Measurements from ENCODE around the gene PHKB. TPM values are rescaled to one million over a fixed set of nuclear protein-coding genes. Genes with fewer than 3 reads are reported as not detected.

Gene PHKB
- total RNA-seq, 1 experiment from 2014 or later: 83.4 TPM

DNA sequence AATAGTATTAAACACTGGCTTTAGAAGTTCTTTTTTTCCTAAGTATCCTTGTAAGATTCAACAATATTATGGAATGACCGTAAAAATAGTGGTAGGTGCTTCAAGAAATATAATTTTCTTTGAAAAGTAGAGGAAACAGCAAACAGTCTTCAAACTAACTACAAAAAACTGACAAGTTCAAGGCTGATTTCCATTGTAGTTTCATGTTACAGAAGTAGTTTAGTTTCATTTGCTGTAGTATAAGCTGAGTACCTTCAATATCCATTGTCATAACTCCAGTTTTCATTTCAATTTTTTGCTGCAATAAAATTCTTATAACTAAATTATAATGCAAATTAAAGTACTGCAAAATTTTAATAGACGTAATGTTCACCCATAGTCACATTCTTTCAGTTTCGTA lies 19.3 kb downstream of the PHKB start:
- intact Hi-C loops (cut with micrococcal nuclease; ENCODE audit: unreplicated experiment): no loop called here
- no peak for DNase-seq
- Mint-ChIP-seq H3K27ac (ENCODE audit: unreplicated experiment) (no peak overlapping the region), H3K36me3 (ENCODE audit: insufficient read depth, unreplicated experiment) (no peaks in the 10 kb centered on the region), H3K4me1 (ENCODE audit: low read depth, unreplicated experiment) (no peaks in the 10 kb centered on the region), H3K27me3 (ENCODE audit: unreplicated experiment) (no peaks in the 10 kb centered on the region), H3K4me3 (ENCODE audit: low read depth, unreplicated experiment) (no peak overlapping the region), H3K9me3 (ENCODE audit: low read depth, unreplicated experiment) (peaks cover 2% of the 10 kb centered on the region)
- CTCF ChIA-PET: no interaction called here
- no TSS peak for BruUV-seq (replicated peaks)
- TF ChIP-seq, protein P1, sequence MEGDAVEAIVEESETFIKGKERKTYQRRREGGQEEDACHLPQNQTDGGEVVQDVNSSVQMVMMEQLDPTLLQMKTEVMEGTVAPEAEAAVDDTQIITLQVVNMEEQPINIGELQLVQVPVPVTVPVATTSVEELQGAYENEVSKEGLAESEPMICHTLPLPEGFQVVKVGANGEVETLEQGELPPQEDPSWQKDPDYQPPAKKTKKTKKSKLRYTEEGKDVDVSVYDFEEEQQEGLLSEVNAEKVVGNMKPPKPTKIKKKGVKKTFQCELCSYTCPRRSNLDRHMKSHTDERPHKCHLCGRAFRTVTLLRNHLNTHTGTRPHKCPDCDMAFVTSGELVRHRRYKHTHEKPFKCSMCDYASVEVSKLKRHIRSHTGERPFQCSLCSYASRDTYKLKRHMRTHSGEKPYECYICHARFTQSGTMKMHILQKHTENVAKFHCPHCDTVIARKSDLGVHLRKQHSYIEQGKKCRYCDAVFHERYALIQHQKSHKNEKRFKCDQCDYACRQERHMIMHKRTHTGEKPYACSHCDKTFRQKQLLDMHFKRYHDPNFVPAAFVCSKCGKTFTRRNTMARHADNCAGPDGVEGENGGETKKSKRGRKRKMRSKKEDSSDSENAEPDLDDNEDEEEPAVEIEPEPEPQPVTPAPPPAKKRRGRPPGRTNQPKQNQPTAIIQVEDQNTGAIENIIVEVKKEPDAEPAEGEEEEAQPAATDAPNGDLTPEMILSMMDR (IDR thresholded peaks at IDR 0.05; ENCODE audit: unreplicated experiment): no peak

DNA sequence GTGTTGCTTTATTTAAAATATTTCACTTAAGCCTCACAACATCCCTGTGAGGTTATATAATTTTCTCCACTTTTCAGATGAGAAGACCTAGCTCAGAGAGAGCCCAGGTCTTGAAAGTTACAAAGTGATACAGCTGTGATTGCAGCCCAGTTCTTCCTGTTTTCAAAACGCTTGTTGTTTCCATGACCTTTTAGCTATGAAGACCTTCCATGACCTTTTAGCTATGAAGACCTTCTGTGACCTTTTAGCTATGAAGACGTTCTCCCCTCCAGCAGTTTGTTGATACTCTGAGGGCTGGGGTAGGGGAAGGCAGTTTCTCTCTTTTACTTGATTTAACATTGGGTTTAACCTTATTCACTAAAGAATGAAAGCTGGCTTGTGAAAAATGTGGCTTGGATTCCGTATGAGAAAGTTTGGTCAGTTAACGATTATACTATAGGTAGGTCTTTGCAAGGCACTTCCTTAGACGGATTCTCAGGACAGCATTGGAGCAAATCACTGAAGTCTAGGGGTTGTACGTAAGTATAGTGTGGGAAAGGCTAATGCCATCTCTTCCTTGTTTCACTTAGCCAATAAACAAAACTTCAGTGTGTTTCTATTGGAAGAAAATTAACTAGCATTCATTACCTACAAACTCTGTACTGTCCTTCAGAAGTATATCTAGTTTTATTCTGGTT lies 20.7 kb downstream of the PHKB start:
- no peak overlapping the region for H3K27ac Mint-ChIP-seq (ENCODE audit: unreplicated experiment)
- intact Hi-C loops (cut with micrococcal nuclease; ENCODE audit: unreplicated experiment): no loop called here
- H3K36me3 Mint-ChIP-seq (ENCODE audit: insufficient read depth, unreplicated experiment): no peaks in the 10 kb centered on the region
- H3K27me3 Mint-ChIP-seq (ENCODE audit: unreplicated experiment): no peaks in the 10 kb centered on the region
- no peaks in the 10 kb centered on the region for H3K4me1 Mint-ChIP-seq (ENCODE audit: low read depth, unreplicated experiment)
- no peak overlapping the region for H3K4me3 Mint-ChIP-seq (ENCODE audit: low read depth, unreplicated experiment)
- DNase-seq: no peak
- CTCF ChIA-PET: no interaction called here
- BruUV-seq (replicated peaks): no TSS peak
- TF ChIP-seq, protein P1 (IDR thresholded peaks at IDR 0.05; ENCODE audit: unreplicated experiment): no peak
- H3K9me3 Mint-ChIP-seq (ENCODE audit: low read depth, unreplicated experiment): peaks cover 2% of the 10 kb centered on the region

DNA sequence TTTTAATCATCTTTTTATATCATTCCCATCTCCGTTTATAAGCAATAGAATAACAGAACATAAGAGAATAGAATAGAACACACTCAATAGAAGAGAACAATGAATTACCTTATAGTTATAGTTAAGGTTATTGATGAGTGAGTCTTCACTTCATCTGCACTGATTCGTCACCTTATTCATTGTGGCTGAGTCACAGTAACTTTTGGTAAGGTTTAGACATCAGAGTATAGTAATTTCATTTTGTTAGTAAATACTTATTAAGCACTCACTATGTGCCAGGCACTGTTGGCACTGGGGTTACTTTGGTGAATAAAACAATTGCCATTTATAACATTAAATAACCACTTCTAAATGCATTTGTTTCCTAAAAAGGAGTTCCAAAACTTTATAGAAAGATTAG lies 22.5 kb downstream of the PHKB start:
- Mint-ChIP-seq H3K9me3 (ENCODE audit: low read depth, unreplicated experiment) (peaks cover 2% of the 10 kb centered on the region), H3K36me3 (ENCODE audit: insufficient read depth, unreplicated experiment) (no peaks in the 10 kb centered on the region), H3K27ac (ENCODE audit: unreplicated experiment) (no peak overlapping the region), H3K27me3 (ENCODE audit: unreplicated experiment) (no peaks in the 10 kb centered on the region), H3K4me1 (ENCODE audit: low read depth, unreplicated experiment) (no peaks in the 10 kb centered on the region), H3K4me3 (ENCODE audit: low read depth, unreplicated experiment) (no peak overlapping the region)
- CTCF ChIA-PET: no interaction called here
- DNase-seq: no peak
- TF ChIP-seq, protein P1 (IDR thresholded peaks at IDR 0.05; ENCODE audit: unreplicated experiment): no peak
- BruUV-seq (replicated peaks): no TSS peak
- intact Hi-C loops (cut with micrococcal nuclease; ENCODE audit: unreplicated experiment): no loop called here

DNA sequence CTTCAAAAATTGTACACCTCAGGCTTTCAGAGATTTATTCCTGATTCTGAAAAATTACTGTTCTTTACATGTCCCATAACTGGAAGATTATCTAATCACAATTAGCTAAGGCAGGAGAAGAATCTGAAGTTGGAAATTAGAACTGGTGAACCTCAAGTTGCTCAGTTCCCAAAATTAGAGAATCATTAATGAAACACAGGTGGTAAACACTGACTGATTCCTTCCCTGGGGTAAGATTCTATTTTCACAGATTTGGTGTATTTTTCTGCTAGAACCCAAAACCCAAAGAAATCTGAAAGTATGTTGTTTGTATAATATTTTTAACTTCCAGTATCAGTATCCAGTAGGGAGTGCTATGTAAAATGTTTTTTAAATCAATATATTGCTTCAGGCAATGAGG lies 25.7 kb downstream of the PHKB start:
- no peak overlapping the region for H3K27ac Mint-ChIP-seq (ENCODE audit: unreplicated experiment)
- BruUV-seq (replicated peaks): no TSS peak
- no peak overlapping the region for H3K4me3 Mint-ChIP-seq (ENCODE audit: low read depth, unreplicated experiment)
- TF ChIP-seq, protein P1 (IDR thresholded peaks at IDR 0.05; ENCODE audit: unreplicated experiment): no peak
- no peaks in the 10 kb centered on the region for H3K9me3 Mint-ChIP-seq (ENCODE audit: low read depth, unreplicated experiment)
- H3K36me3 Mint-ChIP-seq (ENCODE audit: insufficient read depth, unreplicated experiment): no peaks in the 10 kb centered on the region
- CTCF ChIA-PET: interaction anchor here (0.6 kb wide), 1 partner anchor 657 kb away, joined by 6 read pairs; no protein-coding TSS in a partner anchor
- no peaks in the 10 kb centered on the region for H3K27me3 Mint-ChIP-seq (ENCODE audit: unreplicated experiment)
- no peak for DNase-seq
- intact Hi-C loops (cut with micrococcal nuclease; ENCODE audit: unreplicated experiment): no loop called here
- no peaks in the 10 kb centered on the region for H3K4me1 Mint-ChIP-seq (ENCODE audit: low read depth, unreplicated experiment)

Data from Calu3 (cell line).